HG02870 (cell line): ENCODE results near the gene OLIG3.

Experiments
- ATAC-seq: cut with Tn5 transposase; IDR thresholded peaks from one replicate; pipeline ENCODE4 v1.9.1; 2021; ENCODE audit warnings: mild to moderate bottlenecking, moderate library complexity; ENCODE audit not compliant: unreplicated experiment

OLIG3 gene

DNA sequence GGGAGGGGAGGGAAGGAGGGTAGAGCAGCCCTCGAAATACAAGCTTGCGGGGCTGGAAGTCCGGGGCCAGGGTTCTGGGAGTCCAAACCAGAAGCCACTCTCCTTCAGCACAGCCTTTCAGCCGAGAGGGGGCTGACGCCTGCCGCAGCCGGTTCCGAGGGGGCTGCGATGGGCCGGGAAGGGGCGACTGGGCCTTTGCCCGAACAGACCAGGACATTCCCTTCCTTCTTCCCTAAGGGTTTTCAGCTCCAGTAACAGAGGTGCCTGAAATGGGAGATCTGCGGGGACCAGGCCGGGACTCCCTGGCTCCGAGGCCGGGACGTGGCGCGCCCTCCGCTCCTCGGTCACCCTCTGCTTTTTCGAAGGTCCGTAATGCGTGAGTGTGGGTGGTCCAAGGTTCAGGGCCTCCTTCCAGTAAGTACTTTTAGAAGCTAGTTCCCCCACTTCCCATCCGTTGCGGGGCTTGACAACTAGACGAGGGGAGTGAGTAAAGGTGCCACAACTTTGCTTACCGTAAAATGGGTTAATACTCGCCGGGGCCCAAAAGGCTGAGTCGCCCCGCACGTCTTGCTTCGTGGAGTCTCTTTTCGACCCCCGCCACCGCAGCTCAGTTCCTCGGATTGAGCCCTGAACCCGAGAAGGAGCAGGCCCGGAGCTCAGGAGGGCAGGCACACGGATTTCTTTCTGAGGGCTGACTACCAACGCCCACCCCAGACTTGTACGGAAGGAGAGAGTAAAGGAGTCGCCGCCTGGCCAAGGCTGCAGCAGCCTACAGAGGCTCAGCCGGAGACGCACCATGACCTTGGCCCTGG lies 2.9 kb upstream of the OLIG3 start:
- ATAC-seq = no peak

DNA sequence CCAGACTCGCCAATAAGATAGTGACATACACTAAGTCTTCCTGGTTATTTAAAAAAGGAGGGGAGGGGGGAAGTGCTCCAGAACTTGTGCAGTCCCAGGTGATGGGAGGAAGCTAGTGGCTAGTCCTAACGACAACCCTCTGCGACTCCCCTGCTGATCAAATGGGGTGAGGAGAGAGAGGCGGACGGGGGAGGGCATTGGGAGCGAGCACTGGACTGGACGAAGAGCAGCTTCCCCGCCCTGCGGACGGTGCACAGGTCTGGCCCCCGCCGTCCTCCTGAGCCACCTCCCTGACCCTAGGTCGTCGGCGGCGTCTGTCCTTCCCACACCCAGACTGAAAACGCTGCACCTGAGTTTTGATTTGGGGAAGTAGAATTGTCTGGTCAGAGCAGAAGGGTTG lies 2.2 kb upstream of the OLIG3 start:
- ATAC-seq = no peak

DNA sequence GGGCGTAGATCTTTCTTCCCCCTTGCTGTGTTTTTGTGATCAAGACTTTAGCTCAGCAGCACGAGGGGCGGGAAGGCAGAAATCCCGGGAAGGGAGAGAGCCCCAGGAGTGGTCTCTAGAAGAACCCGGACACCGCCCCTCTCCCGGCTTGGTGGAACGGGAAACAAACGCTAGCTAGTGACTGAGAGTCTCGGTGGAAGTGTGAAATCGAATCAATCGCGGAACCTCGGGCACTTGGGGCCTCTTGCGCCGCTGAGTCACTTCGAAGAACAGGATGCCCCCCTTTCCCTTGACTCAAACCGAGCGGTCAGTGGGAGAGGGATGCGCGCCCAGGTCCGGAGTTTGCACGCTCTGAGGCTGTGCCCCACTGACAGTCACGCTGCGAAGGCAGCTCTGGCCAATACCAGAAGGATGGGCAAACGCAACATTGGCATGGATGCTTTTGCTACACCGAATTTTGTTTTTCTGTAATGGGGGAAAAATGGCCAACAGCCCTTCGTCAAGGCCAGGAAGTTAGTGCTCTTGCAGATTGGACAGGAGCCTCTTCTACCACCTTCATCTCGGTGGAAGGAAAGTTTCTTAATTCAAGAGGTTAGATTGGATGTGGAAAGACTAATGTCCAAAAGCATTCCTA lies 1.6 kb upstream of the OLIG3 start:
- ATAC-seq = no peak

GRCh38 chr6:137494988-137495702 lies 951 bp upstream of the OLIG3 start:
- no peak for ATAC-seq

- ATAC-seq = no peak
These were observed 766 bp downstream of the OLIG3 start for GRCh38 chr6:137493218-137494038.

DNA sequence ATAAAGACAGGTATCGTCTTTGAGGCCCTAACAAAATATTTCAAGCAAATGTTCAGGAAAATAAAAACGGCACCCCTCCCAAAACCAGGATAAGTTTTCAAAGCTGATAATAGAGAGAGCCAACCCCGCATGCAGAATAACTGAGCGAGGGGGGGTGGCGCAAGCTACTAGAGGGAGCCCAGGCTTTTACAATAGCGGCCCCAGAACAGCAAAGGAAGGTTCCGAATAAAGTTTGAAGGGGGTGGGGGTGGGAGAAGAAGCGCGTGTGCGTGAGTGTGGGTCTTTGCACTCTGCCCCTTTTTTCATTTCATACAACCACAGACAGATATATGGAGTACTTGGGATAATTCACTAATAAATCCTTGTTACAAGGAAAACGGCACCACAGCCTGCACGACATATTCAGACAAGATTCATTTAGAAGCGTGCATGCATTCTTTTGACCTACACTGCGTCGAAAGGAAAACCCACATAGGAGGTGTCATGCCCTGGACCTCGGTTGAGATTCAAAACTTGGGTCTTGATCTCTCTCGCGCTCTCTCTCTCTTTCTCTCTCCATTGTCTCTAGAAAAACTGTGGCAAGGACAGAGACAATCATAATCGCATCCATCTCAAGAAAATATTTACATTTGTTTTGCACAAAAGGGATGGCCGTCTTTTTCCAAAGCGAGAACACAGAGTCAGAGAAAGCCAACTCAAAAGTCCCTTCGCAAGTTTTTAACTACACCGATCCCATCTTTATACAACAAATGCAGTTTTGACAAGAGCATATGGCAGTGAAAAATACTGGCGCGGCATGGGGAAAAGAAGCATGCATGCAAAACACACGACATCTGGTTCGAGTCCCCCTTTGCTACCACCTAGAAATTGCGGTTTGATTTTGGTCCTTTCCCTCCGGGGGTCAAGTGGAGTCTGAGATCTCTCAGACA lies 1.6 kb downstream of the OLIG3 start:
- no peak for ATAC-seq

DNA sequence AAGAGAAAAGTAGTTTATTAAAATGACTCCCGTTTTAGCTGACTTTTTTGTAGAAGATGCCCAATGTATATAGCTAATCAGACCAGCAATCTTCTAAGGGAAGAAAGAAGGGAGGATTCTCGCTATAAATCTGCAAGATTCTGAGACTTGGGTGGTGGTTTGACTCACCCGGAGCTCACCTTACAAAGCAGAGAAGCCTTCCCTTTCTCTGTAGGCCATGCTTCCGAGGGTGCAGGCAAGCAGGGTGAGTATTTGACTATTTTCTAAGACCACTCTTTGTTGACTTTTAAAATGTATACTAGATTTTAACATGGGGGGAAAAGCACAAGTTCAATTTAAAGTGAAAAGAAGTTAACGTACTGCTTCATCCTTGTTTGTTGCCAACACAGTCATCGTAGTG lies 2.7 kb downstream of the OLIG3 start:
- no peak for ATAC-seq

DNA sequence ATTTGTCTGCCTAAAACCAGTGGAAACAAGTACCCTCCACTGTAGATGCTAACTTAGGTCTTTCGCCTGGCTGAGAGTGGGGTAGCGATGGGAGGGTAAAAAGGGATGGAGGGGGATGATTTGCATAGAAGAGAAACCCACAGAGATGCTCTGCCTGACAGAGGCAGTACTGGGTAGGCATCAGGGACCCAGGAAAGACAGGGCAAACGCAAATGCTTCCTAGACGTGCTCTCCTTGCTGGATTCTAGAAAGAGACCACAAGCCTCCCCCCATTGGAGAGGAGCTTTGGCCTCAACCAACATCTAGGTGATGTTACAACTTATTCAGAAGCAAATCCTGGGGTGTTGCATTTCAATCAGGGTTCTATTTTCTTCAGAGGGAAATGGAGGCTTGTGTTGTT lies 3.2 kb downstream of the OLIG3 start:
- ATAC-seq = no peak

DNA sequence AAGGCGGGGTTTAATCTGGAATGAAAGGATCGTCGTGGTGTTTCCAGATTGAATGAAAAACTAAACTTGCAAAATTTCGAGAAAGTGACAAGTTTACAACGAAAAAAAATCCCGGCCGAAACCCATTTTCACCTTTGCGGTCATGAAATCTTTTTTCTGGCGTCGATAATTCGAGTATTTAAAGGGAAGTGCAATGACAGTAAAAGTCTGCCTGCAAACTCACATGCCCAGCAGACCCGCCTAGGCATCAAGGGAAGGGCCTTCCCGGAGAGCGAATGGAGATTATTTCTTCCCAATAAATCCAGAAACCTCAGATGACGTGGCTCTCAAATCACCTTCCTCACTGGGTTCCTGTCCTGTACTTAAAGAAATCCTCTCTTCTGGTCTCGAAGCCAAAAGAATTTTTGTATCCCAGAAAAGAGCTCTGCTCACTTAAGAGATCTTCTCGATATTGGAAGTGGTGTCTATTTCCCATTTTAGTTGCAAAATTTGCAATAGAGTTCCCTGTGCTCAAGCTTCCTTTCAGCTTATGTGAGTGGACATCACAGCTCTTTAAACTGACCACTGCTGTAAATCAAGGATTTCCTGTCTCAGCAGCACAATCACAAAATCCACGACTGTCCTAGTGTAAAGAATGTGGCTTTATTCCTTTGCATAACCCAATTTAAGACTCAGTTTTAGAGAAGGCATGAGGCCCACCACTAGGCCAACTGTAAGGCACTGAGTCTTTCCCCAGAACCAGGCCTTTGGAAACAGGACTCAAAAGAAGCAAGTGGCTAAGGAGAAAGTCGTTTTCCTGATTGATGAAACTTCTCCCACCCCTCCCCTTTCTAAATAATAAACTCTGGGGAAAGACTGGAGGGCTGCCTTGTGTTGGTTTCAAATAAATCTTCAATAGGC lies 3.9 kb downstream of the OLIG3 start:
- ATAC-seq = no peak

DNA sequence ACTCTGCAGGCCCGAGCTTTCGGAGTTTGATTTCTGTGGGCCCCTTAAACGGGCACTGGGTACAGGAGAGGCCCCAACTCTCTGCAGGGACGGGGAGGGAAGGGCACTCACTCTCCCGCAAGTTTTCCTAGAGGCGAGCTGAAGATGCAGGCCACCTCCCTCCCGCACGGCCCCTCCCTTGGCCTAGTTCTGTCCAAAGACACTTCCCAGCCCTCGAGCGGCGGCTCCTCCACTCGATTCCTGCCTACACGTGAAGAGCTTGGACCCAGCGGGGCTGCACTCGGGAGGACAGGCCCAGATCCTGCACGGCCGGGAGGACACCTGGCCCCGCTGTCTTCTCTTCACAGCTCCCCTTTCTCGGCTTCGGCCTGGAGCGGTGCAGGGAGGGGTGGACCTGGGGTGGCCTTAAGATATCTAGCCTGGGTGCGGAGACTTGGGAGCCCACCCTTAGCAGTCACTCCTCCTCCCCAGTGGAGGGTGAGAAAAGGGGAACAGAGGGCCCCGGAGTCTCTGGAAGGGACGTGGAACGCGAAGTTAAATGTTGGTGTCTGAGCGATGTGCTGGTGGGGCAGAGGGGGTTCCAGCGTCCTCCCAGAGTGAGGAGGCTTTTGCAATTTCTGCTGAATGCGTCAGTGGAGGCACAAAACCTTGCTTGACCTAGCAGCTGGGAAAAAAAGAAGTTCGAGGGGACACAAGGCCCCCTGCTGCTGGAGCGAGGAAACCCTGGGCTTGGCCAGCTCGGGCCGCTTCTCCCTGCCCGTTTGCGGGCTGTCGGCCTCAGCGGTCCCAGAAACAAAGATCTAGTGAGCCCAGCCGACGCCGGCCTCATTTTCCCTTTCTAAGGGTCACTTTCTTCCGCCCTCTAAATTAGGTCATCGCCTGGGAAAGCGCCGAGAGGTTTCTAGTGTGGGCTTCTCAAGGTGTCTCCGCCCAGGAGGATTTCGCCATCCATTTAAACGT lies 4.9 kb downstream of the OLIG3 start:
- ATAC-seq = no peak

- no peak for ATAC-seq
These were observed 5.8 kb downstream of the OLIG3 start for GRCh38 chr6:137488150-137489045.

DNA sequence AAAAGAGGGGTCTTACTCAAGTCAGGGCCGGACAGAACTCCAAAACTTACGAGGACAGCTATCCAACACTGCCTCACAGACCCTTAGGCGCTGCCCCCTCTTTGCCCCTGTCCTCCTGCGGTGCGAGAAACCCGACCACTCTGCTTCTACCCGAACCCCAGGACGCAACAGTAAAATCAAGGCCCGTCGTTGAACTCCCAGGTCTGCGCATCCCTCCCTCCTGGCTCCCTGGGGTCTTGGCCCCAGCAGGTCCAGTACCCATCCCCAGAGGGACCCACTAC lies 6.4 kb downstream of the OLIG3 start:
- no peak for ATAC-seq

- ATAC-seq = no peak
These were observed 6.9 kb downstream of the OLIG3 start for GRCh38 chr6:137487181-137487868.

DNA sequence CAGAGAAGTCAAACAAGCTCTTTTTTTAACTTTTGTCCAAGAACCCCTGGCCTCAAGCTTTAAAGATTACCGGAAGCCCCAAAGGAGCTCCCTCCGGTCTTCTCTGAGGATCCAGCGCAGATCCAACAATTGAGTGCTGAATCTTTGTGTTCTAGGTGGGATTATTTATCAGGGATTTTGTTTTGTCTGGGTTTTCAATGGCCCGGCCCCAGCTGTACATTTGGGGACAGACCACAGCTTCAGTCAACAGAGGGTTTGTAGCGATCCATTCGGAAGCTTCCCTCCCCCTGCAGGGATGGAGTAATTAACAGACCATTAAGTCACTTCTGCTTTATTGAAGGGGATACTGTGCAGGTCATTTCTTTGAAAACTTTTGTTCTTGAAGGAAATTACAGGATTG lies 7.8 kb downstream of the OLIG3 start:
- ATAC-seq = no peak

GRCh38 chr6:137480431-137480830 lies 13.8 kb downstream of the OLIG3 start:
- no peak for ATAC-seq

GRCh38 chr6:137475103-137475502 lies 19.1 kb downstream of the OLIG3 start:
- ATAC-seq = no peak

DNA sequence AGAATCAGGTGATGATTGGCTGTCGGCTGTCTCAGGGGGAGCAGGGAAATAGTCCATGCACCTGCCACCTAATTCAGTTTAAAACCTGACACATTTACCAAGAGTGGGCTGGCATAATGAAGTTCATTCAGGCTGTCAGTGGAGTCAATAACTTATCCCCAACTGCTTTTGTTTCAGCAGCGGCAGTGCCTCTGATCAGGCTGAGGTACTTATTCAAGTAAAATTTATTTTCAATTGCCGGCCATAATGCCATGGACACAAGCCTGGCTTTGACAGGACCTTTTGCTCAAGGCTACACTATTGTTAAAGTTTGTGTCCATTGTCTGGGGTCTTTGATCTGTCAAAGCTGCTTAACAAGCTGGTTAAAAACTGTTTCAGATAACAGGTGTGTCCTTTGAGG lies 20.6 kb downstream of the OLIG3 start:
- no peak for ATAC-seq
